GM12892 (cell line): Measurements from ENCODE around the gene RNF144A.

Source experiments
- POLR2A ChIP-seq: IDR thresholded peaks from 2 replicates; pipeline ENCODE4 v1.6.1; 2011; ENCODE audit warnings: low read depth, low read length, control low read depth
- POLR2AphosphoS5 ChIP-seq: IDR thresholded peaks from 2 replicates; pipeline ENCODE4 v1.6.1; 2011; ENCODE audit warnings: low read depth, low read length, control low read depth
- TAF1 ChIP-seq: IDR thresholded peaks from 2 replicates; pipeline ENCODE4 v1.6.1; 2011; ENCODE audit warnings: low read depth, mild to moderate bottlenecking, control low read depth, low read length, borderline replicate concordance

- no peak for TF ChIP-seq POLR2AphosphoS5
- TF ChIP-seq TAF1: no peak
- no peak for TF ChIP-seq POLR2A
These were observed 7.5 kb upstream of the RNF144A start for GRCh38 chr2:6909431-6910385.
